Measurements from ENCODE around the gene CASS4. TPM values are rescaled to one million over a fixed set of nuclear protein-coding genes. Genes with fewer than 3 reads are reported as not detected.

CASS4 gene
- total RNA-seq, 1 experiment from 2014 or later, result 0.17 TPM

GRCh38 chr20:56437196-56437960 lies 25.3 kb downstream of the CASS4 start (continued):
- TF ChIP-seq CTCF (IDR thresholded peaks at IDR 0.05 in 2 of 3, conservative IDR thresholded peaks at IDR 0.05 in 1 of 3; ENCODE audit: borderline replicate concordance in 1 of 3, insufficient read depth in 1 of 3, low read depth in 2 of 3, low read length in 2 of 3) (no peak), SP1 (IDR thresholded peaks at IDR 0.05; ENCODE audit: low read depth) (no peak)

- ATAC-seq (no peak), DNase-seq (ENCODE audit: low read depth, low spot score) (no peak)
- no peak overlapping the region for H3K9ac ChIP-seq (ENCODE audit: low read length)
- H3K4me1 ChIP-seq (ENCODE audit: control insufficient read depth in 1 of 2, insufficient read depth in 2 of 2, low read length in 2 of 2), result no peaks in the 10 kb centered on the region
- H3K79me2 ChIP-seq (ENCODE audit: insufficient read depth, low read length), result no peaks in the 10 kb centered on the region
- no peaks in the 10 kb centered on the region for H3K27me3 ChIP-seq (ENCODE audit: insufficient read depth, low read length)
- ChIA-PET POLR2A (no interaction called here), CTCF (no interaction called here), RAD21 (ENCODE audit: low non-redundant PET in 1 of 2, low total read pairs in 2 of 2, uncharacterized antibody in 2 of 2, unreplicated experiment in 2 of 2) (no interaction called here)
- no peaks in the 10 kb centered on the region for H4K20me1 ChIP-seq (ENCODE audit: insufficient read depth)
- no peak overlapping the region for H3K27ac ChIP-seq (ENCODE audit: low read depth, low read length)
- no peaks in the 10 kb centered on the region for H3K9me2 ChIP-seq (ENCODE audit: insufficient read depth)
- no peak overlapping the region for H2AFZ ChIP-seq (ENCODE audit: low read depth, low read length, poor library complexity, severe bottlenecking)
- intact Hi-C loops (cut with micrococcal nuclease), result no loop called here
- H3K36me3 ChIP-seq (ENCODE audit: control insufficient read depth in 1 of 2, insufficient read depth in 2 of 2, low read length in 2 of 2), result no peaks in the 10 kb centered on the region
- H3K4me2 ChIP-seq (ENCODE audit: low read length), result no peak overlapping the region
- no TSS peak for BruUV-seq (replicated peaks)
- no peak overlapping the region for H3K4me3 ChIP-seq (replicated peaks in 1 of 2; ENCODE audit: low read depth in 1 of 2, low read length in 2 of 2)
- TF ChIP-seq CEBPB (IDR thresholded peaks at IDR 0.05; ENCODE audit: low read depth) (no peak), ZNF274 (IDR thresholded peaks at IDR 0.05; ENCODE audit: low read depth, low read length) (no peak), RAD21 (IDR thresholded peaks at IDR 0.05; ENCODE audit: low read depth) (no peak), POLR2A (IDR thresholded peaks at IDR 0.05; ENCODE audit: borderline replicate concordance, extremely low read depth, insufficient read depth, insufficient read length) (no peak), FOSL1 (IDR thresholded peaks at IDR 0.05; ENCODE audit: low read depth) (no peak), TCF7L2 (IDR thresholded peaks at IDR 0.05; ENCODE audit: borderline replicate concordance, extremely low read depth, insufficient read depth, insufficient read length) (no peak), EZH2phosphoT487 (IDR thresholded peaks at IDR 0.05; ENCODE audit: borderline replicate concordance) (no peak), SIN3A (IDR thresholded peaks at IDR 0.05; ENCODE audit: low read depth) (no peak), YY1 (IDR thresholded peaks at IDR 0.05; ENCODE audit: extremely low read depth, insufficient replicate concordance, low read depth, low read length) (no peak), EGR1 (IDR thresholded peaks at IDR 0.05; ENCODE audit: low read depth) (no peak), MAX (IDR thresholded peaks at IDR 0.05) (no peak), ZBTB33 (IDR thresholded peaks at IDR 0.05; ENCODE audit: extremely low read depth, insufficient replicate concordance, low read length) (no peak), EZH2 (IDR thresholded peaks at IDR 0.05) (no peak), ATF3 (IDR thresholded peaks at IDR 0.05) (no peak), CBX3 (IDR thresholded peaks at IDR 0.05; ENCODE audit: low read depth) (no peak), ZFX (IDR thresholded peaks at IDR 0.05) (no peak)
- no peaks in the 10 kb centered on the region for H3K9me3 ChIP-seq (ENCODE audit: control insufficient read depth in 1 of 2, insufficient read depth in 1 of 2, low read depth in 1 of 2, low read length in 2 of 2)
These were observed 26.2 kb downstream of the CASS4 start for GRCh38 chr20:56438284-56438683.

Data from HCT116 (cell line).